NCI-H2081 (cell line): ENCODE data around the gene NCOR2.

Experiments used
- DNase-seq, 2 experiments: peaks; one replicate each; lab custom pipeline; 2025; lab: John Stamatoyannopoulos, UW

The NCOR2 gene

GRCh38 chr12:124527861-124528561 lies 39.4 kb downstream of the NCOR2 start:
- no peak for DNase-seq

- no peak for DNase-seq
Observed at GRCh38 chr12:124525927-124526692, 41.3 kb downstream of the NCOR2 start.

DNA sequence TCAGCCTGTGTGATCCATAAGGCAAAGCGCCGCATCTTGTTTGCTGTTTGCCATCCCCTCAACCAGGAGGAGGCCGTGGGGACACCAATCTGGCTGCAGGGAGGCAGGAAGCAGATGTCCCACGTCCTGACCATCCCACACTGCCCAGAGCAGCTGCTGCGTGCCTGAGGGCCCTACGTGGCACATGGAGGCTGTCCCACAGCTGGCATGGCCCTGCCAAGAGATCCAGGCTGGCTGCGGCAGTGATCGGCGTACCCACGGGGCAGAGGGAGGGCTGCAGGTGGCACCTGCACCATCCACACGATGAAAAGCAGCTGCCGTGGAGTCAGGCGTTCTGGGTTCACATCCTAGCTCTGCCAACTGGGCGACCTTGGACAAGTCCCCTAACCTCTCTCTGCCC lies 42.0 kb downstream of the NCOR2 start:
- DNase-seq = peak; percentile 33 to 60

DNA sequence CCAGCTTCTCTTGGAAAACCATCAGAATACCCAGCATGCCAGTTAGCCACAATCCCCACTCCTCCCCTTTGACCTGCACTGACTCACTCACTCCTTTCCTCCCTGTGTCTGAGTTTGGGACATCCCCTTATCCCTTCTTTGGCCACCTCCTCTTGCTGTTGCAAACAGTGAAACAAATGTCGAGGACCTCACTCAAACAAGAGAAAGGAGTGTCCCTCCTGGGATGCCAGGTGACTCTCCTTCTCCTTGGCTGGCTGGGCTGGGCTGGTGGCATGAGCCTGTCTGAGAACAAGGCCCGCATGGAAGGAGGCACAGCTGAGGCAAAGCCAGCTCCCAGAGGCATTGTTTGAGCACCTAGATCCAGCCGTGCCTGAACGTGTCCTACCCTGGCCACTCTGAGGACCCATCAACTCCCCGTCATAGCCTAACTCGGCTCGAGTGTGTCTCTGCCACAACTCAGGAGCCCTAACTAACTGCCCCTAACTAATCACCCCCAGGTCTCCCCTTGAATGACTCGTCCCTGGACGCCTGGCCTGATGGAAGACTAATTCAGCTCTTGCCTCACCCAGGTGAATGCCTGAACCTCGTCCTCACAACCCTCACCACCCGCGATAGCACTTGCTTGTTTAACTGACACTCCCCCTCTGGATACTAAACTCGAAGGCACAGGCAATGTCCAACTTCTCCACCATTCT lies 43.0 kb downstream of the NCOR2 start:
- DNase-seq = no peak

DNA sequence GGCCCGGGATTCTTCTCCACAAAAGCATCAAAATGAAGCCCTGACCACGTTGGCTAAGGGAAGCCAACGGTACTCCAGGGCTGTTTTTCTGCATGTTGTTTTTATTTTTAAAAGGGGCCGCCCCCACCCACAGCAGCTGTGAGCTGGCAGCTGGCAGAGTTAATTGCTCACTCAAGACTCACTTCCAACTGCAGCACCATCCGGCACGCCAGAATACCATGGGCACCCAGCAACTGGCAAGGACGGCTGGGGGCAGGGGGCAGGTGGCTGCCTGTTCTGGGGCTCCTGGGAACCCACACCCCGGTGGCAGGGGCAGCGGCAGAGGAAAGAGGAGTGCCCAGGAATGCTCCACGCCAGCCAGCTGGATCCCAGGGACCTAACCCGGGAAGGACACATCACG lies 44.3 kb downstream of the NCOR2 start:
- peak; percentile 32 to 58 for DNase-seq

DNA sequence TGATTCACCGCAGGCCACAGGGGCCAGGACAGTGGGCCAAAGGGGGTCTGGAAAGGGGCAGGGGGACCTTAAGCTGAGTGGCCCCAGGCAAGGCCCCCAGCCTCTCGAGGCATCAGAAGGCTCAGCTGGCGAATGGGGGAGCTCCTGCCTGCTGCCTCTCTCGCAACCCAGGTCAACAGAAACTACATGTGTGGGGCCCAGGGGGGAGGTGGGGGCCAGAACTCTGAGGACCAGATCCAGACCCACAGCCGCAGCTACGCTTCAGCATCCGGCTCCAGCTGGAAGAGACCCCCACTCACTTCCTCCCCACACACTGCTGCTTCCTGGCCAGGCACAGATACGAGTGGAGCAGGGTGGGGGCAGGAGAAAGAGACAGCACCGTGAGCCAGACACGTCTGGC lies 46.5 kb downstream of the NCOR2 start:
- DNase-seq = no peak

- DNase-seq = peak in 1 of 2 experiments; percentile 43
Observed at GRCh38 chr12:124520265-124520701, 47.1 kb downstream of the NCOR2 start.

GRCh38 chr12:124519746-124520145 lies 47.7 kb downstream of the NCOR2 start:
- no peak for DNase-seq

DNA sequence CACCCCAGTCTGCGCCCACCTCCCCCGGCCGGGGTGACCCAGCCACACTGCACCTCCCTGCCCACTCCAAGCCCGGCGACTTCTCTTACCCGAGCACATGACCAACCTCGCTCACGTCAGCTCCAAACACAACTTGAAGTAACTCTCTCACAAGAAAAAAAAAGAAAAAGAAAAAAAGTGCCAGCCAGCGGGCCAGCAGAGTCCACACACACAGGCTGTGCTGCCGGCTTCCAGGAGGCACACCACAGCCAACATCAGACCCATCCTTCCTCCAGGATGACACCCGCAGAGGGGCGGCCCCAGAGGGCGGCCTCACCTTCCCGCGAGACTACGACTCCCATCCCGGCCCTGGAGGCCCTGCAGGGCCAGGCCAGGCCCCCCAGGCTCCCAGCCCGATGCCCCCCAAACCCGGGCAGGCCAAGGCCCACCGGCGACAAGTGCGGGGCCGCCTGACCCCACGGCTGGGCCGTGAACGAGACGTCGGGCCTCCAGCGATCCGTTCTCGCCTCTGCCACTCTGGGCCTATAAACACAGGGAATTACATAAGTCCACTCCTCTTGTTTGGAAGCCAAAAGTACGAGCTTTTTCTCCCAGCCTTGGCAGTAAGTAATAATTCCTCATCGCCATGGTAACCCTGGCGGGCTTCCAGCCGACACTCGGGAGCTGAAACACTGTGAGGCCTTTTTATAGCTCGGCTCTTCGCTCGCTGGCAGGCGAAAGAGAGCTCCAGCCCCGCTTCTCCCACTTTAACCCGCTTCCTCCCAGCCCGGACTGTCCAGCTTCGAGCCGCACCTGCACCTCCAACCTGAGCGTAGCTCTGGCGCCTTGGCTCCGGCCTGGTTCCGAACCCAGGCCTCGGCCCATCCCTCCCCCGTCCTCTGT lies 49.1 kb downstream of the NCOR2 start:
- DNase-seq = peak; percentile 97 to 99
